ENCODE data around the gene VKORC1L1.
"Not testable (repeated sequence)": the region's sequence is repeated elsewhere in the genome, so short reads cannot be mapped to it uniquely, and the experiment has no call there.

VKORC1L1 gene

GRCh38 chr7:65907501-65908198 lies 34.8 kb downstream of the VKORC1L1 start:
- Mint-ChIP-seq H3K4me1 (peaks cover 6% of the 10 kb centered on the region), H3K4me3 (no peak overlapping the region), H3K27me3 (no peaks in the 10 kb centered on the region), H3K27ac (no peak overlapping the region), H3K9me3 (peaks cover under 1 to 8% of the 10 kb centered on the region in 2 donors)
- ATAC-seq, result no peak
- DNase-seq, result no peak

- Mint-ChIP-seq H3K27ac (no peak overlapping the region), H3K9me3 (no peaks in the 10 kb centered on the region), H3K4me1 (peaks cover 6% of the 10 kb centered on the region), H3K27me3 (no peaks in the 10 kb centered on the region), H3K4me3 (no peak overlapping the region)
- DNase-seq (no peak), ATAC-seq (no peak)
Measured at GRCh38 chr7:65910237-65910636, 37.4 kb downstream of the VKORC1L1 start.

GRCh38 chr7:65912237-65912636 lies 39.4 kb downstream of the VKORC1L1 start:
- H3K27me3 Mint-ChIP-seq, result no peaks in the 10 kb centered on the region
- H3K4me3 Mint-ChIP-seq, result no peak overlapping the region
- no peaks in the 10 kb centered on the region for H3K9me3 Mint-ChIP-seq
- DNase-seq (no peak), ATAC-seq (no peak)
- no peaks in the 10 kb centered on the region for H3K4me1 Mint-ChIP-seq
- H3K27ac Mint-ChIP-seq, result no peak overlapping the region

GRCh38 chr7:65915921-65916657 lies 43.2 kb downstream of the VKORC1L1 start:
- H3K27ac Mint-ChIP-seq, result no peak overlapping the region
- no peak overlapping the region for H3K4me3 Mint-ChIP-seq
- no peaks in the 10 kb centered on the region for H3K4me1 Mint-ChIP-seq
- H3K9me3 Mint-ChIP-seq, result no peaks in the 10 kb centered on the region
- DNase-seq (no peak), ATAC-seq (no peak)
- no peaks in the 10 kb centered on the region for H3K27me3 Mint-ChIP-seq

- no peak for ATAC-seq
- no peaks in the 10 kb centered on the region for H3K27me3 Mint-ChIP-seq
- H3K9me3 Mint-ChIP-seq, result no peaks in the 10 kb centered on the region
- no peak for DNase-seq
- H3K4me1 Mint-ChIP-seq, result peaks cover 2% of the 10 kb centered on the region
- no peak overlapping the region for H3K4me3 Mint-ChIP-seq
- peak overlapping the region in 1 of 2 donors; percentile 8 for H3K27ac Mint-ChIP-seq
Measured at GRCh38 chr7:65923316-65923715, 50.4 kb downstream of the VKORC1L1 start.

GRCh38 chr7:65924193-65924592 lies 51.3 kb downstream of the VKORC1L1 start:
- DNase-seq, result no peak
- Mint-ChIP-seq H3K4me3 (no peak overlapping the region), H3K4me1 (peaks cover 10% of the 10 kb centered on the region), H3K27me3 (no peaks in the 10 kb centered on the region), H3K9me3 (no peaks in the 10 kb centered on the region), H3K27ac (no peak overlapping the region)
- no peak for ATAC-seq

GRCh38 chr7:65925040-65925439 lies 52.2 kb downstream of the VKORC1L1 start:
- DNase-seq (no peak), ATAC-seq (no peak)
- Mint-ChIP-seq H3K27ac (no peak overlapping the region), H3K9me3 (no peaks in the 10 kb centered on the region), H3K27me3 (no peaks in the 10 kb centered on the region), H3K4me3 (no peak overlapping the region), H3K4me1 (peaks cover 10% of the 10 kb centered on the region)

- ATAC-seq (no peak), DNase-seq (no peak)
- H3K9me3 Mint-ChIP-seq, result no peaks in the 10 kb centered on the region
- H3K27ac Mint-ChIP-seq, result no peak overlapping the region
- no peak overlapping the region for H3K4me3 Mint-ChIP-seq
- no peaks in the 10 kb centered on the region for H3K27me3 Mint-ChIP-seq
- H3K4me1 Mint-ChIP-seq, result peaks cover 16% of the 10 kb centered on the region
Measured at GRCh38 chr7:65926588-65926987, 53.7 kb downstream of the VKORC1L1 start.

- Mint-ChIP-seq H3K4me1 (peaks cover 20% of the 10 kb centered on the region), H3K9me3 (no peaks in the 10 kb centered on the region), H3K27me3 (no peaks in the 10 kb centered on the region), H3K27ac (peak overlapping the region in 1 of 2 donors; percentile 27), H3K4me3 (no peak overlapping the region)
- ATAC-seq, result no peak
- DNase-seq, result no peak
Measured at GRCh38 chr7:65927489-65928448, 54.9 kb downstream of the VKORC1L1 start.

- Mint-ChIP-seq H3K27ac (no peak overlapping the region), H3K27me3 (no peaks in the 10 kb centered on the region), H3K4me3 (no peak overlapping the region), H3K4me1 (peaks cover 30% of the 10 kb centered on the region), H3K9me3 (no peaks in the 10 kb centered on the region)
- DNase-seq (no peak), ATAC-seq (no peak)
Measured at GRCh38 chr7:65931685-65932084, 58.8 kb downstream of the VKORC1L1 start.

GRCh38 chr7:65937296-65937695 lies 64.4 kb downstream of the VKORC1L1 start:
- Mint-ChIP-seq H3K27ac (peak overlapping the region in 1 of 2 donors; percentile 65), H3K4me1 (peaks cover 13% of the 10 kb centered on the region), H3K9me3 (no peaks in the 10 kb centered on the region), H3K27me3 (no peaks in the 10 kb centered on the region), H3K4me3 (no peak overlapping the region)
- no peak for DNase-seq
- no peak for ATAC-seq

- DNase-seq (no peak), ATAC-seq (no peak)
- Mint-ChIP-seq H3K9me3 (no peaks in the 10 kb centered on the region), H3K4me1 (peaks cover 5% of the 10 kb centered on the region), H3K4me3 (no peak overlapping the region), H3K27me3 (no peaks in the 10 kb centered on the region), H3K27ac (peak overlapping the region in 1 of 2 donors; percentile 46)
Measured at GRCh38 chr7:65938336-65938895, 65.5 kb downstream of the VKORC1L1 start.

- H3K27ac Mint-ChIP-seq, H3K4me3 Mint-ChIP-seq, ATAC-seq, H3K9me3 Mint-ChIP-seq, H3K27me3 Mint-ChIP-seq, DNase-seq, H3K4me1 Mint-ChIP-seq: not testable (repeated sequence)
Measured at GRCh38 chr7:65945787-65946186, 72.9 kb downstream of the VKORC1L1 start.

- H3K4me3 Mint-ChIP-seq, result no peak overlapping the region
- DNase-seq, result no peak
- H3K4me1 Mint-ChIP-seq, result no peaks in the 10 kb centered on the region
- no peaks in the 10 kb centered on the region for H3K27me3 Mint-ChIP-seq
- no peak overlapping the region for H3K27ac Mint-ChIP-seq
- no peaks in the 10 kb centered on the region for H3K9me3 Mint-ChIP-seq
- ATAC-seq, result no peak
Measured at GRCh38 chr7:65946904-65947303, 74.0 kb downstream of the VKORC1L1 start.

GRCh38 chr7:65951837-65952578 lies 79.1 kb downstream of the VKORC1L1 start:
- Mint-ChIP-seq H3K27me3 (no peaks in the 10 kb centered on the region), H3K4me1 (no peaks in the 10 kb centered on the region), H3K4me3 (no peak overlapping the region), H3K9me3 (no peaks in the 10 kb centered on the region), H3K27ac (no peak overlapping the region)
- no peak for ATAC-seq
- DNase-seq, result no peak

All from stimulated activated naive CD8-positive, alpha-beta T cell treated with anti-CD3 and anti-CD28 coated beads, Interleukin-15, amount 100 ng/mL, for 72 hours (primary cell).